GM12891 (cell line): ENCODE results near the gene ANKRD44.

ENCODE experiments used
- PAX5 ChIP-seq: IDR thresholded peaks from 2 replicates; pipeline ENCODE4 v1.6.1; 2011; ENCODE audit warnings: low read length, moderate library complexity, mild to moderate bottlenecking; ENCODE audit not compliant: insufficient read depth, severe bottlenecking
- POLR2A ChIP-seq: IDR thresholded peaks from 2 replicates; pipeline ENCODE4 v1.6.1; 2011; ENCODE audit warnings: low read depth, low read length, control low read depth
- POLR2AphosphoS5 ChIP-seq: IDR thresholded peaks from 2 replicates; pipeline ENCODE4 v1.6.1; 2011; ENCODE audit warnings: low read depth, low read length, control low read depth
- POU2F2 ChIP-seq: IDR thresholded peaks from 2 replicates; pipeline ENCODE4 v1.6.1; 2011; ENCODE audit warnings: low read depth, mild to moderate bottlenecking, control low read depth, low read length, moderate library complexity
- SPI1 ChIP-seq: IDR thresholded peaks from 2 replicates; pipeline ENCODE4 v1.6.1; 2011; ENCODE audit warnings: low read depth, low read length, control low read depth
- TAF1 ChIP-seq: IDR thresholded peaks from 2 replicates; pipeline ENCODE4 v1.6.1; 2011; ENCODE audit warnings: low read depth, low read length, control low read depth

- TF ChIP-seq POLR2A (no peak), TAF1 (no peak), PAX5 (no peak), POU2F2 (no peak; the same call in 1 of the 2 replicates), POLR2AphosphoS5 (no peak), SPI1 (no peak)
Observed at GRCh38 chr2:197284956-197285355, 25.6 kb downstream of the ANKRD44 start.
